HAP-1 (cell line): ENCODE data around the gene PHYHIPL.
A peak's percentile ranks its signal among the peaks of the same experiment; 100 is the strongest.

Experiments used
- DNase-seq, 2 experiments: peaks; one replicate each; pipeline ENCODE4 v3.0.0-alpha.2; 2016 to 2020; ENCODE audit warnings: low spot score in 2 of 2
- H3K27me3 ChIP-seq: fragments of 250-450 bp; sonication (Bioruptor Pico); 2 replicates; pipeline ENCODE4 v1.5.1; 2020; ENCODE audit warnings: low read depth, mild to moderate bottlenecking, moderate library complexity
- H3K36me3 ChIP-seq: fragments of 250-450 bp; sonication (Bioruptor Pico); replicated peaks from 2 replicates; pipeline ENCODE4 v1.5.1; 2020; ENCODE audit warnings: mild to moderate bottlenecking
- H3K4me1 ChIP-seq: fragments of 250-450 bp; sonication (Bioruptor Pico); 2 replicates; pipeline ENCODE4 v1.5.1; 2020; ENCODE audit warnings: mild to moderate bottlenecking
- H3K4me3 ChIP-seq: fragments of 250-450 bp; sonication (Bioruptor Pico); 2 replicates; pipeline ENCODE4 v1.5.1; 2020; ENCODE audit warnings: mild to moderate bottlenecking, moderate library complexity
- H3K9me3 ChIP-seq: fragments of 250-450 bp; sonication (Bioruptor Pico); 2 replicates; pipeline ENCODE4 v1.5.1; 2020; ENCODE audit warnings: mild to moderate bottlenecking, moderate library complexity
- in situ Hi-C: fragments of 300-500 bp; cut with MboI; formaldehyde crosslinking; loops from 3 replicates; pipeline ENCODE4 v1.14.3; 2020; ENCODE audit warnings: low sequenced_read_pairs, inconsistent platforms, mixed read lengths

The PHYHIPL gene

DNA sequence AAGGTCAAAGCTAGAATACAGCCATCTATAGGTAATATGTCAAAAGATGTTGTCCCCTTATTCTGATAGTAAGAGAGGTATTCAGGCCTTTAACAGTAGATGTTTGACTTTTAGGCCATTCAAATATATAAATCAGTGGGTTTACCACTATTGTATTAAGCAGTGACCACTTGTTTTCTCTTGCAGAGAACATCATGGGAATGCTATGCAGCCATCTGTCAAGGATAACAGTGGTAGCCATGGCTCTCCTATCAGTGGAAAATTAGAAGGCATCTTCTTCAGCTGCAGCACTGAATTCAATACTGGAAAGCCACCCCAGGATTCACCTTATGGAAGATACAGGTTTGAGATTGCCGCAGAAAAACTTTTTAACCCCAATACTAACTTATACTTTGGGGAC is 68.4 kb downstream of the PHYHIPL start:
- no peaks in the 10 kb centered on the region for H3K27me3 ChIP-seq
- in situ Hi-C loops = loop anchor here (5.0 to 25.0 kb wide), 2 partner anchors 377 to 567 kb away; no protein-coding TSS in a partner anchor
- no peak for DNase-seq
- no peak overlapping the region for H3K4me3 ChIP-seq
- H3K36me3 ChIP-seq = no peaks in the 10 kb centered on the region
- peaks cover 5% of the 10 kb centered on the region; the same call in 1 of the 2 replicates for H3K4me1 ChIP-seq
- no peaks in the 10 kb centered on the region for H3K9me3 ChIP-seq

DNA sequence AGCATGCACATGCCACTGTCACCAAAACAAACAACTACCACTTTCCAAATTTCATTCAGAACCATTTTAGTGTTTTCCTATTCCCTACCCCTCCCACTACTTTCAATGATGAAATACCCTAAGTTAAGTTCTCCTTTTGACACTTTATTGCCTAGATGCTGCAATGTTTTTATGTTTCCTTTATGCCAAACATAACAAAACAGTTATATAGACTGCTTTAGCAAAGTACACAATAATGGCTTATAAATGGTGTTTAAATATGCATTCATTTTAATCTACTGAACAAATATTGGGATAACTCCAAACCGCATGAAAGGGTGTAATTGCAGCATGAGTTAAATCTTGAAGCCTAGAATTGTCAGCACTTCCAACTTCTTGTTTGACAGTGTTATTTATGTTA is 69.2 kb downstream of the PHYHIPL start:
- Histone ChIP-seq H3K4me1 (peaks cover 5% of the 10 kb centered on the region; the same call in 1 of the 2 replicates), H3K27me3 (no peaks in the 10 kb centered on the region), H3K36me3 (no peaks in the 10 kb centered on the region), H3K9me3 (no peaks in the 10 kb centered on the region), H3K4me3 (no peak overlapping the region)
- peak in 1 of 2 experiments; percentile 6 for DNase-seq
- in situ Hi-C loops = loop anchor here (25.0 kb wide), 1 partner anchor 567 kb away; no protein-coding TSS in a partner anchor

DNA sequence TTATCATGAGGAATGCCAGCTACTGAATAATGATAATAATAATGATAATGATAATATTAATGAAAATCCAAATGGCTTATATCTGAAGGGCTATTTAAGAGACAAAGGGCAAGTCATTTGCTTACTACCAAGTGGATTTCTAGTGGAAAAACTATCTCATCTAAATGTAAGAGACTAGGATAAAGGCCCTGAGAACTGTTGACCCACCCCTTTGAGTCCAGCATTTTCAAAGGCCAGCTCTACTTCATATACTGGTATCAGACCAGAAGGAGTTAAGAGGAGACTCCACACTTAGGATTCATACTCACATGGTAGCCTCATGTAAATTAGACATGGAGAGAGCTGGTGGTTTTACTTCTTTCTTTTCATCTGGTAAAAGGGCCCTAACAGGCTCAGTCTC is 76.0 kb downstream of the PHYHIPL start:
- no peak for DNase-seq
- peaks cover 5% of the 10 kb centered on the region; the same call in 1 of the 2 replicates for H3K4me1 ChIP-seq
- no peaks in the 10 kb centered on the region for H3K9me3 ChIP-seq
- H3K36me3 ChIP-seq = no peaks in the 10 kb centered on the region
- in situ Hi-C loops = no loop called here
- no peaks in the 10 kb centered on the region for H3K27me3 ChIP-seq
- no peak overlapping the region for H3K4me3 ChIP-seq

DNA sequence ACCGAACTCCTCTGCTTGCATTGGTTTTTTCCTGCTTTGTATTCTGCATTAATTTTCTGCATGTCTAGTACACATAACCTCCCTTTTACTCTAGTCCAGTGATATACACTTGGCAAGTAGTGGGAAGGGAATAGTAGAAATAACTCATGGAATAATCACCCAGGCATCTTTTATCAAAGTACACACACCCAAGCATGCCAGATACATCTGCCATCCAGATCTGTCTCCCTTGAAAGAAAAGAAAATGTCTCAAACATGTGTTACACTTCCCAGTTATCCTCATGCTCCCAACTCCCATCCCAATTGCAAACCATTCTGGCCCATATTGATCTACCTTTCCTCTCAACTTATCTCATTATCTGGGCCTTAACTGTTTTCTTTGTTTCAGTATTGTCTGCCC is 79.0 kb downstream of the PHYHIPL start:
- Histone ChIP-seq H3K4me3 (no peak overlapping the region), H3K27me3 (no peaks in the 10 kb centered on the region), H3K4me1 (no peaks in the 10 kb centered on the region), H3K9me3 (no peaks in the 10 kb centered on the region), H3K36me3 (no peaks in the 10 kb centered on the region)
- DNase-seq = no peak
- in situ Hi-C loops = no loop called here

DNA sequence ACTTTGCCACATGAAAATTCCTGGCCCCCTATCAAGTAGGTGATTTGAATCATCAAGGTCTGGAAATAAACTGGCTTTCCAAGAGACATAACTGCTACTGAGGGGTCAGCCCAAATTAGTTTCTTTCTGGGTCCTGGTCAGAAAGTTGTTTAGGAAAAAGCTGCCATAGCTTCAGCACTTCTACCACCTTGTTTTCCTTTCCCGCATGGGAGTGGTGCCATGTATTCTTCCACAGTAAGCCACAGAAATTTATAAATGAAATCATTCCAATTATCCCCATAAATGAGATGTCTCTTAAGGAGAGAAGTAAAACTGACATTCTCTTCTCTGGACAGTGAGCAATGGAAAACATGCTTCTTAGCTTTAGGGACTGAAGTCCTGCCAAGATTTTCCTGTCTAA is 80.8 kb downstream of the PHYHIPL start:
- Histone ChIP-seq H3K9me3 (no peaks in the 10 kb centered on the region), H3K4me1 (no peaks in the 10 kb centered on the region), H3K36me3 (no peaks in the 10 kb centered on the region), H3K27me3 (no peaks in the 10 kb centered on the region), H3K4me3 (no peak overlapping the region)
- no peak for DNase-seq
- in situ Hi-C loops = no loop called here

DNA sequence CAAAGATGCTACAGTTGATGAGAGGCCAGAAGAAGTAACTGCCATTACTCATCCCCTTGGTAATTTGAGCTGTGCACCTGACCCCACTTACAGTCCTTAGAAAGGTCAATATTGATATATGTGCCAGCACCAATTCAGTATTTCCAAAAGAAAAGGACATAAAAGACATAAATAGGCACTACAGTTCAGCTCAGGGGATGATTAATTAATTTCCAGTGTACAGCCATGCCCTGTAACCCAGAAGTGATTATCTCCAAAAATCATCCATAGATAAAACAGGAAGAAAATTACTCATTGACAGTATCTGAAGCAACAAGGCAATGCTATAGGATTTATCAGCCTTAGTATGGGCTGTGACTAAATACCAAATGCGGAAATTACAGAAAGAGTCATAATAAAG is 82.4 kb downstream of the PHYHIPL start:
- Histone ChIP-seq H3K4me3 (no peak overlapping the region), H3K27me3 (no peaks in the 10 kb centered on the region), H3K4me1 (no peaks in the 10 kb centered on the region), H3K36me3 (no peaks in the 10 kb centered on the region), H3K9me3 (no peaks in the 10 kb centered on the region)
- in situ Hi-C loops = no loop called here
- DNase-seq = no peak

DNA sequence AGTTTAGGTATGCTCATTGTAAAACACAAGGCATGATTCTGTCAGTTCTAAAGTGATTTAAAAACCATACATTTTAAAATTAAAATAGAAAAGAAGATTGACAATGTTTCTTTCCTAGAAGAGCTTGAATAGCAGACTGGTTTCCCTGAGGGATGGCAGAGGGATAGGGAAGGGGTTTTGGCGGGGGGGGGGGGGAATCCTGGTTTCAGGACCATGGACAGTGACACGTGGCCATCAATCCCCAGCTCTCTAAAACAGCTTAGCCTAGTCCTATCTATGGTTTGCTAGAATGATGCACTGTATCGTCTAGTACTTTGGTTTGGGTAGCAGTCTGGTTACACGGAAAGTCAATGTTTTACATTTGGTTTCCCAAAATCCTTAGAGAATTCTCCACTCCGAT is 88.7 kb downstream of the PHYHIPL start:
- no peak for DNase-seq
- in situ Hi-C loops = no loop called here

DNA sequence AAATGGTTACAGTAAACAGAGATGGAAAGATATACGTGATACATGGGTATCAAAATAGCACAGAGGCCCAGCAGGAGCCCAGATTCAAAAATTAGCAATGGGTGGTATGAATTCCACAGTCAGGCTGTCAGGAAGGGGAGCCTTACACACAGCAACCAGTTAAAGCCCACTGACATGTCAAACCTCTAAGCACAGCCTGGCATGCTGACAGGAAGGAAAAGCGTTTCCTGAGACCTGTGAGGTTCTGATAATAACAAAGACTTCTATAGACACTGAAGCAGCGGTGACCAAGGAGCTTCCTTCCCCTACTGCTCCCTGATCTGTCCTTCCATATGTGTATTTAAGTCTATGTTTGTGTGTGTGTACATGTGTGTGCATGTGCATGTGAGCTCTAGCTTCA is 89.9 kb downstream of the PHYHIPL start:
- Histone ChIP-seq H3K9me3 (no peaks in the 10 kb centered on the region), H3K4me1 (no peaks in the 10 kb centered on the region), H3K4me3 (no peak overlapping the region), H3K36me3 (no peaks in the 10 kb centered on the region), H3K27me3 (no peaks in the 10 kb centered on the region)
- DNase-seq = no peak
- in situ Hi-C loops = no loop called here

More for the DNA sequence above, 88.7 kb downstream of the PHYHIPL start:
- Histone ChIP-seq H3K36me3 (no peaks in the 10 kb centered on the region), H3K27me3 (no peaks in the 10 kb centered on the region), H3K9me3 (no peaks in the 10 kb centered on the region), H3K4me1 (no peaks in the 10 kb centered on the region), H3K4me3 (no peak overlapping the region)

DNA sequence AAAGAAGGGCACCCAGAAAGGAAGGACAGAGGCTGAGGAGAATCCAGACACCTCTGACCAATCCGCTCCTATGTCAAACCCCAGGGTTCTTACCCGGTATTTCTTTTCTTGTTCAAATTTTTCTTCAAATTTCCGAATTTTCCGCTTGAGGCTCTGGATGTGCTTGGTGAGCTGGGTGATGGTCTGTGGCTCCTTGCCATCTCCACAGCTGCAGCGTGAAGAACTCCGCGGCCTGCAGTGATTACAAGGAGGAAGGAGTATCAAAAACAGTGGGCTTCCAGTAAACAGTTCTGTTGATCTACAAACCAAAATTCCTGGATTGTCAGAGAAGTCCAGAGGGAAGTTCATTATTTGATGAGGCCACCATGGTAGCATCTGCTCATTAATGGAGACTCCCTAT is 92.0 kb downstream of the PHYHIPL start:
- H3K4me3 ChIP-seq = no peak overlapping the region
- H3K4me1 ChIP-seq = no peaks in the 10 kb centered on the region
- no peaks in the 10 kb centered on the region for H3K9me3 ChIP-seq
- no peaks in the 10 kb centered on the region for H3K36me3 ChIP-seq
- H3K27me3 ChIP-seq = no peaks in the 10 kb centered on the region
- no peak for DNase-seq
- in situ Hi-C loops = no loop called here

DNA sequence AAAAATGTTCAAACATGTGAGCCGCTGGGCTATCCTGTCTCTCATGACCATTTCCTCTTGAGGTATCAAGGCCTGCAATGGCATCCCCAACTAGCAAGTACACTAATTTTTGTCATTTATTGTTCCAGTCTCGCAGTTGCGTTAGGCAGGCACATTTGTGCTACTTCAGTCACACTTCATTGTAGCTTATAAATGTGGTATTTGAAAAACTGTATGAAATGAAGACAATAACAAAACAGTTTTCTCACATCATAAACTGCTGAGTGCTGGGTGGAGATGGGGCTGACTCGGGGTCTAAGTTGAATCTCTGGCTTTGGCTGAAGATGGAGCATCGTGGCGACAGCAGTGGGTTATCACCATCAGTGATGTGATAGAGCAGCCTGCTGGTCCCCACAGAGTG is 93.2 kb downstream of the PHYHIPL start:
- Histone ChIP-seq H3K4me3 (no peak overlapping the region), H3K9me3 (no peaks in the 10 kb centered on the region), H3K4me1 (no peaks in the 10 kb centered on the region), H3K36me3 (no peaks in the 10 kb centered on the region), H3K27me3 (no peaks in the 10 kb centered on the region)
- no peak for DNase-seq
- in situ Hi-C loops = no loop called here

DNA sequence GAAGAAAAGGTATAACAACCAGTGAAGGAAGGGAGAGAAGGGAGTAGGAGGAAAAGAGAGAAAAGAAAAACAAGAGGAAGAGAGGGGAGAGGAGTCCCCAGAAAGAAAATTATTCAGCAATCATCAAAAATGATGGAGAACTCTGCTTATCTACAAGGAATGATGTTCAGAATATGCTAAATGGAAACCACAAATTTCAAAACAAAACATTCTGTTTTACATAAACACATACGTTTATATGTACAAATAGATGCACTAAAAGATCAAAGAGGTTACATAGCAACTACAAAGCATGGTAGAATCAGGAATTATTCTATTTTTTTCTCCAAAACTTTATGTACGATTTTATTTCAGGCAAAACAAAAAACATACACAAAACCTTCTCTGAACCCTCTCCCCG is 94.0 kb downstream of the PHYHIPL start:
- DNase-seq = no peak
- in situ Hi-C loops = no loop called here
- Histone ChIP-seq H3K36me3 (no peaks in the 10 kb centered on the region), H3K4me3 (no peak overlapping the region), H3K9me3 (no peaks in the 10 kb centered on the region), H3K4me1 (no peaks in the 10 kb centered on the region), H3K27me3 (no peaks in the 10 kb centered on the region)

DNA sequence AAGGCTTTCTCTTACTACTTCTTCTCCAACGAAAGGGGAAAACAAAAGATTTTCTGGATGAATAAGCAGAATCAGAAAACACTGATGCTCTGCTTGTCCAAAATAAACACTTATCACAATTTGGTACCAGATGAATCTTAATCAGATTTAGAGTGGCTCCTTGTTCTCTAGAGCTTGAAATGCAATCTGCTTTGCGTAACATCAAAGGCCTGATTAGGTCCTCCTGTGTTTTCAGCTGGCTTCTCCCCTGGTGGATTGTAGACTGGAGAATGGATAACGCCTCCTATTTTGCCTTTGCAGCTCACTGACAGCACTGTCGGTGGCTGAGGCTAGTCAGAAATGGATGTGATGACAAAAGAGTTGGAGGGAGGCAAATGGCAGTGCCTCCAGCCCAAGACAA is 94.7 kb downstream of the PHYHIPL start:
- no peak for DNase-seq
- Histone ChIP-seq H3K36me3 (no peaks in the 10 kb centered on the region), H3K4me1 (no peaks in the 10 kb centered on the region), H3K9me3 (no peaks in the 10 kb centered on the region), H3K4me3 (no peak overlapping the region), H3K27me3 (no peaks in the 10 kb centered on the region)
- in situ Hi-C loops = no loop called here

DNA sequence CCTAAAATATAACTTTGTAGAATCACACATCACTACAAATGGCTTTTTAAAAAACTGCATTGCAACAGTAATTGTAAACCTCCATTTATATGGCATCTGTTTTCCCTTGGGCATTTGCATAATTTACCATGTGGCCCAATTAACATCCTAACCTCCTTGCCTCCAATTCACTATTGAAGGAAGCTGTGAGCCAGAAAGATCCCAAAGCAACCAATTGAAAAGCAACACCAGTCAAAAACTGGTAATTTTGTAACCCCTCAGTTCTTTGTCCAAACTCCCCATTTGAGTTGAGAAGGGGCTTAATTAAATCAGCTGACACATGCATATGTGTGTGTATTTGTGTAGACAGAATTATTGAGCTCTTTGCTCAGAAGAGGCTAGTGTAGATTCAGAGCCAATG is 95.6 kb downstream of the PHYHIPL start:
- no peak for DNase-seq
- H3K36me3 ChIP-seq = no peaks in the 10 kb centered on the region
- in situ Hi-C loops = no loop called here
- no peaks in the 10 kb centered on the region for H3K9me3 ChIP-seq
- no peak overlapping the region for H3K4me3 ChIP-seq
- H3K27me3 ChIP-seq = no peaks in the 10 kb centered on the region
- H3K4me1 ChIP-seq = no peaks in the 10 kb centered on the region

DNA sequence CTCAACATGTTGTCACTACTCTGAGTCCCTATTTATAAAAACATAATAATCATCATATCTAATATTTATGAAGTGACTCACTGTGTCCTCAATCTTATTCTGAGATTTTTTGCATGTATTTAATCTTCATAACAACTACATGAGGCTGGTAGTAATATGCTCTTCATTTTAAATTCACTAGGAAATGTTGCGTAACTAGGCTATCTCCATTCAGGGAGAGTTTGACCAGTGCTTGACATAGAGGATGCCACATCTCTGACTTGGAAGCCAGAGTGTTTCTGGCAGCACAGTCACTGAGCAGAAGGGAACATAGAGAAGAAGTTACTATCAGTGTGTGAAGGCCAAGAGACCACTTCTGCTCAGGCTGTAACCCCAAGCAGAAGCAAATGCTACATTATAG is 97.0 kb downstream of the PHYHIPL start:
- no peaks in the 10 kb centered on the region for H3K9me3 ChIP-seq
- H3K27me3 ChIP-seq = no peaks in the 10 kb centered on the region
- H3K4me1 ChIP-seq = no peaks in the 10 kb centered on the region
- no peaks in the 10 kb centered on the region for H3K36me3 ChIP-seq
- H3K4me3 ChIP-seq = no peak overlapping the region
- in situ Hi-C loops = no loop called here
- no peak for DNase-seq

DNA sequence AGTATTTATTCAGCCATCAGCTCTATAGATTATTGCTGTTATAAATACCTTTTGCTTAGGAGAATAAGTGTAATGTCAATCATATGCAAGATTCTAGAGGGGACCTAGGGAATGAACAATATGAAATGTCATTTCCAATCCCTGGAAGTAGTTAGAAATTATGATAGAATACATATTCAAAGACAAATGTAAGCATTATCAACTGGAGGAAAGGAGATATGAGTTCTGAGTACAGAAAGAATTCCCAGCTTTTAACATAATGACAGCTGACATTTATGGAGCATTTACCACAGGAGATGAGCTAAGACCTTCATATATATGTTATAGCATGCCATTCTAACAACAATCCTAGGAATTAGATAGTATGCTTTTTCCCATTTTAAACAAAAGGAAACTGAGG is 99.7 kb downstream of the PHYHIPL start:
- Histone ChIP-seq H3K4me3 (no peak overlapping the region), H3K36me3 (no peaks in the 10 kb centered on the region), H3K9me3 (no peaks in the 10 kb centered on the region), H3K4me1 (no peaks in the 10 kb centered on the region), H3K27me3 (no peaks in the 10 kb centered on the region)
- DNase-seq = no peak
- in situ Hi-C loops = no loop called here
